Body of pancreas (tissue), 4 donors: ENCODE results near the gene RPS27L. TPM values are rescaled to one million over a fixed set of nuclear protein-coding genes. Genes with fewer than 3 reads are reported as not detected.

Experiments used
- ATAC-seq: fragments of 150-250 bp; one replicate; pipeline ENCODE4 v1.9.1; 2016
- DNase-seq, 4 donors: peaks; one replicate each; pipeline ENCODE4 v3.0.0-alpha.2; 2019
- H3K27ac ChIP-seq, 4 donors: fragments of 200-600 bp; sonication (generic); 1 replicate in 3 of 4; 2 replicates in 1 of 4; pipeline versions ENCODE4 v1.5.1 to v1.6.1; 2016 to 2019; ENCODE audit warnings: mild to moderate bottlenecking in 1 of 4, mixed read lengths in 1 of 4, moderate library complexity in 1 of 4
- H3K27me3 ChIP-seq, 2 donors: fragments of 200-600 bp; sonication (generic); one replicate each; pipeline ENCODE4 v1.6.0; 2016; ENCODE audit warnings: mild to moderate bottlenecking in 1 of 2
- H3K36me3 ChIP-seq, 2 donors: fragments of 200-600 bp; sonication (generic); replicated peaks in 1 of 2; 2 replicates each; pipeline ENCODE4 v1.5.1; 2016; ENCODE audit warnings: low read depth in 2 of 2; ENCODE audit not compliant: insufficient read depth in 1 of 2
- H3K4me1 ChIP-seq: fragments of 200-600 bp; sonication (generic); one replicate; pipeline ENCODE4 v1.6.0; 2016
- H3K4me3 ChIP-seq, 2 donors: fragments of 200-600 bp; sonication (generic); 1 replicate in 1 of 2; 2 replicates in 1 of 2; pipeline ENCODE4 v1.5.1; 2016 to 2019
- H3K9me3 ChIP-seq, 3 donors: fragments of 200-600 bp; sonication (generic); 1 replicate in 2 of 3; 2 replicates in 1 of 3; pipeline ENCODE4 v1.5.1; 2016
- CTCF ChIP-seq, 7 experiments: fragments of 450-650 bp in 4 of 7; fragments of 200-600 bp in 3 of 7; sonication (generic) in 3 of 7; IDR thresholded peaks; one replicate each; pipeline ENCODE4 v1.5.1; 2016 to 2019; ENCODE audit warnings: antibody characterized with exemption in 7 of 7
- POLR2A ChIP-seq, 3 donors: fragments of 450-650 bp; IDR thresholded peaks; one replicate each; pipeline ENCODE4 v1.6.1; 2016; ENCODE audit warnings: antibody characterized with exemption in 3 of 3, mild to moderate bottlenecking in 2 of 3
- WGBS, 2 donors: methylation state at CpG; one replicate each; pipeline ENCODE4 v1.1.5; 2017; 5-methylcytosine and 5-hydroxymethylcytosine counted together
- intact Hi-C: fragments of 100-400 bp; cut with DNase I; formaldehyde crosslinking; loops from one replicate; pipeline ENCODE4 v1.15.1; 2023
- total RNA-seq, 2 donors: library from RNA; depleted of rRNA; stranded (reverse); fragments of >200 nt; gene quantifications; one replicate each; pipeline ENCODE4 v1.1.0, GENCODE V29; 2016

RPS27L gene
- total RNA-seq, 2 donors from 2014 or later: 15.2 to 37.9 TPM

GRCh38 chr15:63135281-63135680, 22.0 kb downstream of the RPS27L start:
- DNase-seq (no peak), ATAC-seq (no peak)
- Histone ChIP-seq H3K36me3 (peaks cover 0 to 3% of the 10 kb centered on the region in 2 donors), H3K4me1 (no peaks in the 10 kb centered on the region), H3K27me3 (no peaks in the 10 kb centered on the region), H3K9me3 (no peaks in the 10 kb centered on the region), H3K27ac (peak overlapping the region in 1 of 4 donors; percentile 51), H3K4me3 (no peak overlapping the region)
- TF ChIP-seq POLR2A (IDR thresholded peaks at IDR 0.05) (no peak), CTCF (IDR thresholded peaks at IDR 0.05) (no peak)
- intact Hi-C loops: no loop called here
- WGBS, 2 donors: 97 to 99% methylated on average over 5 of the region's 5 CpGs

DNA sequence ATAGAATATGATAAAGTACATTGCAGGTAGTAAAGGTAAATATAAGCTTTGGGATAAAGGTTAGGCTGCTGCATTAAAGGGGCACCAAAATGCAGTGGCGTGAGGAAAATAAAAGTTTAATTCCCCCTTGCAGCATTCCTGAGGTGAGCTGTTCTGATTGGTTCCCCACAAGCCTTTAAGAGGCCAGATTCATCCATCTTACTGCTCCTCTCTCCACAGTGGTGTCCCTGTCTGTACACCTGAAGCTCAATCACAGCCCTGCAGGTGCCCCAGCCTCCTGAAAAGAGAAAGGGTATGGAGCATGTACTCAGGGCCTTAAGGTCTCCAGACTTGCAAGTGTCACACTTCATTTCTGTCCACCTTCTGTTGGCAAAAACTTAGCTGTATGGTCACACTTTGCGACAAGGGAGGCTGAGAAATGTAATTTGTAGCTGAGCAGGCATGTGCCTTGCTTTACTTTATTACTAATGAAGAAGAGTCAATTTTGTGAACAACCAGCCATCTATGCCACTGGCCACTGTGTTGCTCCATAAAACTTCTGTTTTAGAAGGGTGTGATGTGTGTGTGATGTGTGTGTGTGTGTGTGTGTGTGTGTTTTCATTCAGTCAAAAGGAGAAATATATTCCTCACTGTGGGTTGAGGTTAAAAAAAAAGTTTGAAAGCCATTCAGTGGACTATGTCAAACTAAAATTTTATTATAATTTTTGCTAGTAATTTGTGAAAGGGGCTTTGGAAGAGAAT, 22.9 kb downstream of the RPS27L start:
- 94% methylated on average over 2 of the region's 2 CpGs for WGBS, 2 donors
- intact Hi-C loops: no loop called here

GRCh38 chr15:63133786-63134185, 23.5 kb downstream of the RPS27L start:
- no peaks in the 10 kb centered on the region for H3K4me1 ChIP-seq
- H3K9me3 ChIP-seq: no peaks in the 10 kb centered on the region
- no peak overlapping the region for H3K4me3 ChIP-seq
- no peak for TF ChIP-seq CTCF (IDR thresholded peaks at IDR 0.05)
- TF ChIP-seq POLR2A (IDR thresholded peaks at IDR 0.05): no peak
- intact Hi-C loops: no loop called here
- DNase-seq (no peak), ATAC-seq (no peak)
- H3K27ac ChIP-seq: no peak overlapping the region
- peaks cover 0 to 3% of the 10 kb centered on the region in 2 donors for H3K36me3 ChIP-seq
- 67 to 83% methylated on average over 1 of the region's 1 CpG for WGBS, 2 donors
- H3K27me3 ChIP-seq: no peaks in the 10 kb centered on the region

More for the DNA sequence above, 22.9 kb downstream of the RPS27L start:
- no peaks in the 10 kb centered on the region for H3K4me1 ChIP-seq
- H3K36me3 ChIP-seq: peaks cover 0 to 3% of the 10 kb centered on the region in 2 donors
- no peak overlapping the region for H3K27ac ChIP-seq
- H3K27me3 ChIP-seq: no peaks in the 10 kb centered on the region
- H3K4me3 ChIP-seq: no peak overlapping the region
- ATAC-seq (no peak), DNase-seq (no peak)
- H3K9me3 ChIP-seq: no peaks in the 10 kb centered on the region
- TF ChIP-seq POLR2A (IDR thresholded peaks at IDR 0.05) (no peak), CTCF (IDR thresholded peaks at IDR 0.05) (no peak)

DNA sequence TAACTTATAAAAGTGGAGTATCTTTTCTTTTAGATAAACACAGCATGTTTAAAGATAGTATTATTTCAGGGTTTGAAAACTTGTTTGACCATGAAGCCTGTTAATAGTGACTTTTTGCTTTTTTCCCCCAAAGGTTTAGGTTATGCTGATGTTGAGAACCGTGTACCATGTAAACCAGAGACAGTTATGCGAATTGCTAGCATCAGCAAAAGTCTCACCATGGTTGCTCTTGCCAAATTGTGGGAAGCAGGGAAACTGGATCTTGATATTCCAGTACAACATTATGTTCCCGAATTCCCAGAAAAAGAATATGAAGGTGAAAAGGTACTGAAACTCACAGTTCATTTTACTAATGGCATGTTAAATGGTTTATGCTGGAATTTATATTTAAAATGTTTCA, 30.6 kb downstream of the RPS27L start:
- H3K36me3 ChIP-seq: peaks cover 0 to 8% of the 10 kb centered on the region in 2 donors
- TF ChIP-seq POLR2A (IDR thresholded peaks at IDR 0.05): no peak
- TF ChIP-seq CTCF (IDR thresholded peaks at IDR 0.05): no peak
- intact Hi-C loops: no loop called here
- no peaks in the 10 kb centered on the region for H3K27me3 ChIP-seq
- H3K9me3 ChIP-seq: no peaks in the 10 kb centered on the region
- DNase-seq (no peak), ATAC-seq (no peak)
- no peak overlapping the region for H3K27ac ChIP-seq
- H3K4me3 ChIP-seq: no peak overlapping the region
- H3K4me1 ChIP-seq: peaks cover 3% of the 10 kb centered on the region
- 85 to 89% methylated on average over 3 of the region's 3 CpGs for WGBS, 2 donors

- Histone ChIP-seq H3K4me3 (no peak overlapping the region), H3K27ac (no peak overlapping the region), H3K36me3 (peaks cover 0 to 5% of the 10 kb centered on the region in 2 donors), H3K4me1 (peaks cover 8% of the 10 kb centered on the region), H3K27me3 (no peaks in the 10 kb centered on the region), H3K9me3 (peaks cover 0 to under 1% (median 0%) of the 10 kb centered on the region in 3 donors)
- 94 to 97% methylated on average over 9 of the region's 9 CpGs for WGBS, 2 donors
- DNase-seq (no peak), ATAC-seq (no peak)
- TF ChIP-seq POLR2A (IDR thresholded peaks at IDR 0.05) (no peak), CTCF (IDR thresholded peaks at IDR 0.05) (no peak)
- intact Hi-C loops: no loop called here
These were observed 32.8 kb downstream of the RPS27L start for GRCh38 chr15:63124506-63124905.
